MCF 10A (cell line): Measurements from ENCODE around the gene PADI4. TPM values are rescaled to one million over a fixed set of nuclear protein-coding genes. Genes with fewer than 3 reads are reported as not detected.

Source experiments
- BruUV-seq: library from RNA; stranded (reverse); fragments of 400-500 nt; replicated peaks from 2 replicates; lab custom pipeline; 2021; lab: Mats Ljungman, UMichigan
- CTCF ChIA-PET: fragments of 300-600 bp; sonication (Branson Sonifier 250); formaldehyde crosslinking; extraction: SDS; loops from one replicate; lab custom pipeline; 2021; ENCODE audit warnings: antibody characterized with exemption, inconsistent platforms; lab: Yijun Ruan, JAX
- POLR2A ChIA-PET: fragments of 300-600, 350-650 bp; sonication (Branson Sonifier 250); formaldehyde crosslinking; extraction: SDS; loops from one replicate; lab custom pipeline; 2020; ENCODE audit warnings: antibody characterized with exemption, inconsistent platforms; lab: Yijun Ruan, JAX
- DNase-seq: peaks from one replicate; pipeline ENCODE4 v3.0.0-alpha.2; 2018; ENCODE audit not compliant: unreplicated experiment
- H3K27ac Mint-ChIP-seq: one replicate; pipeline ENCODE4 v1.8.0; 2022; ENCODE audit warnings: mild to moderate bottlenecking, low read depth, mixed read lengths; ENCODE audit not compliant: unreplicated experiment
- H3K27me3 Mint-ChIP-seq: one replicate; pipeline ENCODE4 v1.8.0; 2022; ENCODE audit warnings: mixed read lengths; ENCODE audit not compliant: insufficient read depth, unreplicated experiment
- H3K36me3 Mint-ChIP-seq: one replicate; pipeline ENCODE4 v1.8.0; 2022; ENCODE audit warnings: mild to moderate bottlenecking, moderate library complexity, mixed read lengths; ENCODE audit not compliant: insufficient read depth, unreplicated experiment
- H3K4me1 Mint-ChIP-seq: one replicate; pipeline ENCODE4 v1.8.0; 2022; ENCODE audit warnings: mixed read lengths; ENCODE audit not compliant: insufficient read depth, unreplicated experiment
- H3K4me3 Mint-ChIP-seq: one replicate; pipeline ENCODE4 v1.8.0; 2022; ENCODE audit warnings: mild to moderate bottlenecking, moderate library complexity, mixed read lengths; ENCODE audit not compliant: unreplicated experiment
- H3K9me3 Mint-ChIP-seq: one replicate; pipeline ENCODE4 v1.8.0; 2022; ENCODE audit warnings: mixed read lengths; ENCODE audit not compliant: unreplicated experiment
- CTCF ChIP-seq: fragments of 200-600 bp; IDR thresholded peaks from one replicate; pipeline ENCODE4 v1.8.0; 2022; ENCODE audit warnings: antibody characterized with exemption, mild to moderate bottlenecking; ENCODE audit not compliant: unreplicated experiment
- intact Hi-C: fragments of 100-400 bp; cut with micrococcal nuclease; formaldehyde crosslinking; loops from 2 replicates; pipeline ENCODE4 v1.14.1; 2022
- total RNA-seq: library from RNA; stranded (reverse); gene quantifications from 2 replicates; pipeline ENCODE4 v1.2.3, GENCODE V29; 2022

Gene PADI4
- total RNA-seq, 1 experiment from 2014 or later: 0.51 TPM

DNA sequence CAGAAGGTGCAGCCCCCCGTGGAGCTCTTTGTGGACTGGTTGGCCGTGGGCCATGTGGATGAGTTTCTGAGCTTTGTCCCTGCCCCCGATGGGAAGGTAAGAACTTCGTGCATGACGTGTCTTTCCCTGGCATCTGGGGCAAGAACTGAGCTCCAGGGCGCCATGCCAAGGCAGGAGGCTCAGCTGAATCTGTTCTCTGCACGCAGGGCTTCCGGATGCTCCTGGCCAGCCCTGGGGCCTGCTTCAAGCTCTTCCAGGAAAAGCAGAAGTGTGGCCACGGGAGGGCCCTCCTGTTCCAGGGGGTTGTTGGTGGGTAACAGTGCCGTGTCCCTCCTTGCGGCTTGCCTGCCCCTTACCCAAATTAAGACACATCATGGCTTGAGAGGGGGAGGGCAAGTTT, 31.4 kb upstream of the PADI4 start:
- TF ChIP-seq CTCF: peak; percentile 30
- Mint-ChIP-seq H3K36me3 (peaks cover 13% of the 10 kb centered on the region), H3K27me3 (no peaks in the 10 kb centered on the region), H3K4me1 (peaks cover 4% of the 10 kb centered on the region), H3K4me3 (no peak overlapping the region), H3K27ac (no peak overlapping the region), H3K9me3 (no peaks in the 10 kb centered on the region)
- ChIA-PET CTCF (interaction anchor here (0.7 to 3.3 kb wide), 10 partner anchors 11 to 151 kb away, joined by 3 to 20 read pairs (median 4); partner anchors contain the start of gene PADI6), POLR2A (interaction anchor here (0.7 to 2.5 kb wide), 10 partner anchors 11 to 149 kb away, joined by 3 to 13 read pairs (median 4); no protein-coding TSS in a partner anchor)
- no TSS peak for BruUV-seq
- intact Hi-C loops: loop anchor here (1.0 to 10.0 kb wide), 4 partner anchors 60 to 152 kb away; no protein-coding TSS in a partner anchor
- peak; percentile 97 for DNase-seq

- POLR2A ChIA-PET: interaction anchor here (0.8 to 2.5 kb wide), 5 partner anchors 9 to 27 kb away, joined by 3 to 13 read pairs (median 3); no protein-coding TSS in a partner anchor
- no peaks in the 10 kb centered on the region for H3K27me3 Mint-ChIP-seq
- CTCF ChIA-PET: interaction anchor here (0.6 to 3.3 kb wide), 4 partner anchors 10 to 129 kb away, joined by 3 to 20 read pairs (median 4); no protein-coding TSS in a partner anchor
Observed at GRCh38 chr1:17277511-17278159, 30.4 kb upstream of the PADI4 start.

DNA sequence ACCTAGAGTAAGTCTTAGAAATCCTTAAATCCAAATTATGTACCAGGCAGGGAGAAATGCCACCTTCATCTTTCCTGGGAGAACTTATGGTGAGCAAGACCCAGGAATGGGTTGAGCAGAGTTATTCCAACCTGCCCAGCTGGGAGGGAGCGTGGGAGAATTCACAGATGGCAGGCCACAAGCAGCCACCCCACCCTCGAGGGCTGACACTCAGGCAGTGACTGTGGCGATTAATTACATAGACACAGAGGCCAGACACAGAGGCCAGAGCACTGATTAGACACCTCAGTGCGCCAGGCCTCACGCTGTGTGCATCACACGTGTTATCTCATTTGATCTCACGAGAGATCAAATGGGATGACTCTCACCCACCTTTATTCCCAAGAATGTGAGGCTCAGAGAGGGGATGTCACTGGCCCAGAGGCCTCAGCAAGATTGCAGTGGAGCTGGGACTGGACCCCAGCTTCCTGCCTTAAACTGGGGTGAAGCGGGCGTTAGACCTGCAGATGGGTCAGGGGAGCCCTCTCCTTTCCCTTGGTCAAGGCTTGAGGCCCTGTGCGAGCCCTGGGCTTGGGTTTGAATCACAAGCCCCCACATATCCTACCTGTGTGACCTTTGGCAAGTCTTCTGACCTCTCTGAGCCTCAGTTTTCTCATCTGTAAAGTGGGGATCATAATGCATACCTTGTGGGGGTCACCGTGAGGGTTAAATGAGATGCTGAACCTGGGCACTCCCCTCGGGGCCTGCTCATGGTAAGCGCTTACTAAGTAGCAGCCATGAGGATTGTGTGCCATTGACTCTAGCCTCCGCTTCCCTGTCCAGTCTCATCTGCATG, 28.8 kb upstream of the PADI4 start:
- peaks cover 7% of the 10 kb centered on the region for H3K36me3 Mint-ChIP-seq
- POLR2A ChIA-PET: interaction anchor here (0.6 to 1.2 kb wide), 3 partner anchors 8 to 160 kb away, joined by 3 to 6 read pairs (median 5); no protein-coding TSS in a partner anchor
- no peak for TF ChIP-seq CTCF
- no peak overlapping the region for H3K4me3 Mint-ChIP-seq
- BruUV-seq: no TSS peak
- H3K27ac Mint-ChIP-seq: no peak overlapping the region
- H3K9me3 Mint-ChIP-seq: no peaks in the 10 kb centered on the region
- DNase-seq: no peak
- CTCF ChIA-PET: interaction anchor here (0.6 to 1.0 kb wide), 3 partner anchors 12 to 154 kb away, joined by 3 read pairs; no protein-coding TSS in a partner anchor
- H3K27me3 Mint-ChIP-seq: no peaks in the 10 kb centered on the region
- intact Hi-C loops: loop anchor here (10.0 kb wide), 2 partner anchors 126 to 154 kb away; no protein-coding TSS in a partner anchor
- H3K4me1 Mint-ChIP-seq: peaks cover 4% of the 10 kb centered on the region

More at GRCh38 chr1:17277511-17278159, 30.4 kb upstream of the PADI4 start:
- no peak overlapping the region for H3K27ac Mint-ChIP-seq
- no peak overlapping the region for H3K4me3 Mint-ChIP-seq
- no peak for DNase-seq
- peaks cover 7% of the 10 kb centered on the region for H3K36me3 Mint-ChIP-seq
- intact Hi-C loops: loop anchor here (10.0 kb wide), 2 partner anchors 127 to 153 kb away; no protein-coding TSS in a partner anchor
- no peak for TF ChIP-seq CTCF
- BruUV-seq: no TSS peak
- H3K9me3 Mint-ChIP-seq: no peaks in the 10 kb centered on the region
- peaks cover 4% of the 10 kb centered on the region for H3K4me1 Mint-ChIP-seq
